ENCODE data around the gene RMI2.
A peak's percentile ranks its signal among the peaks of the same experiment; 100 is the strongest.
"Not testable (repeated sequence)": the region's sequence is repeated elsewhere in the genome, so short reads cannot be mapped to it uniquely, and the experiment has no call there.

Gene RMI2

DNA sequence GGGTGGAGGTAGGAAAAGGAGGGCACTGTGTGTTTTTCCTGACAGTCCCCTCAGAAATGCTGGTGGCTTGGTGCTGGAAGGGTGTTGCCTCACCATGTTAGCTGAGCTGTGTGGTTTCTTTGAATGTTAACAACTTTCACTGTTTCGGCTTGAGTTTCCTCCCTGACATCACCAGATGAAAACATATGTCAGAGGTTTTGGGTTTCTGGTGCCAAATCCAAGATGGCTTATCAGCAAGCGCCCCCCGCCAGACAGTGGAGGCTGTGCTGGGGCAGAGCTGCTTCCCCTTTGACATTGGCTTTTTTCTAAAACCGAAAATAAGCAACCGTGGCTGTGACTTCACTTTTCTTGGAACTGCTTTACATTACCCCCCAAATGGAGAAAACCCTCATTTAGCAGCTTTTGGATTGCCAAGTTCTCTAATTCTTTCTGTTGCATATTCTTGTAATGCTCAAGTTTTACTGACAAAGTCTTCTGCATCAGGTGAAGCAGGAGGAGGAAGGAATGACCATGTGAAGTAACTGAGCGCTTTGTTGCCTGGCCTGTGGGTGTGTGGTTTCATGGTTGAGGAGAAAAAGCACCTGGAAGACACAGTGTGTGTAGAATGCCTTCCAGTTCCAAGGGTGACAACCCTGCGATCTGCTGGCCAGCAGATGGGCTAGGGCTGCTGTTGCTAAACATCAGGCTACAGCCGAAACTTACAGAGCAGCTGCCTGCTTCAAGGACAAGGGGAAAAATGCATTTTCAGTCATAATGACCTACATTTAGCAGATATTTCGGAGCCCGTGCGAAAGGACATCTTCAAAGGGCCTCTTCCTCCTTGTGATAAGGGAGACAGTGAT, 9.7 kb downstream of the RMI2 start:
- DNase-seq (ENCODE audit: low read depth in 2 of 2), result peak; percentile 52 to 55

DNA sequence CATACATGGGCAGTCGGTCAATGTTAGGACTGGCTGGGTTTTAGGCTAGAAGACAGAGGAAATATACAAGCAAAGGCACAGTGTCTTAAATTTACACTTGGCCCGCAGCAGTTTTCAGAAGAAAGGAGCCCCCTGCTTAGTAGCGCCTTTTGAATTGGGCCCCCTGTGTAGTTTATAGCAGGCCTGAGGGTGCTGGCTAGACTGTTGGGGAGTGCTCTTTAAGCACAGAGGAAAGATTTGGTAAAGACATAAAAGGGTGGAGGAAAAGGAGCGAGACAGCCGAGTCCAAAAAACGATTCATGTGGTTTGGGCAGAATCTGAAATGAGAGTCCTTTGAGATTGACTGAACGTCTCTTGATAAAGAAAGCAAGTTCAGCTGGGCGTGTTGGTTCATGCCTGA, 10.6 kb downstream of the RMI2 start:
- DNase-seq (ENCODE audit: low read depth in 2 of 2), result no peak

DNA sequence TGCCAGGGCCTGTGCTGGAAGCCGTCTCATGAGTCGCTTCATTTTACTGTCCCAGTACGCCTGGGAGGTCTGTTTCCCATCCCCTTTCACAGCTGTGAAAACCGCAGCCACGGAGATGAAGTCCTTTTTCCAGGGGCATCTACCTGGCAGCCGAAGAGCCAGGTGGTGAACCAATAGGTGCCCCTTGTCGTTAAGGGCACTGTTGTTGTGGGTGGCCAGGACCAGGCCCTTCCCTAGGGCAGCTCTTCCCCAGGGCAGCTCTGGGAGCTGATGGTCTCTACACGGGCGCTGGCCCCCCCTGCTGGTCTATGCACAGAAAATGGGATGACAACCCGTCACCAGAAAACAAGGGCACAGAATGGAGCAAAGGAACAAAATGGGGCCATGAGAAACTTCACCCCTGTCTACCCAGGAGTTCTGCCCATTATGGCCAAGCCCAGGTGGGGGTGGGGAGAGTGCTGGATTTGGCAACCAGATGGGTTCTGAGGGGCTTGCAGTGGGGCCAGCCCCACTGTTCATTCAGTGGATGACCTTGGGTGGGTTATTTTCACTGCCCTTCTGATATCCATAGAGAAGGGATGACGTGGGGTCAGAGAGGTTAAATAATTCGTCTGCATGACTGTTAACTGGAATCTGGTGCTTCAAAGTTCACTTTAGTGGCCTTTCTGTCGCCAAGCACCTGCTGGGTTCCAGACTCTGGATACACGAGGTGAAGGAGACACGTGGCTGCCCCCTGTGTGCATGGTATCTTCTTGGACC, 11.5 kb downstream of the RMI2 start:
- peak; percentile 34 to 55 for DNase-seq (ENCODE audit: low read depth in 2 of 2)

DNA sequence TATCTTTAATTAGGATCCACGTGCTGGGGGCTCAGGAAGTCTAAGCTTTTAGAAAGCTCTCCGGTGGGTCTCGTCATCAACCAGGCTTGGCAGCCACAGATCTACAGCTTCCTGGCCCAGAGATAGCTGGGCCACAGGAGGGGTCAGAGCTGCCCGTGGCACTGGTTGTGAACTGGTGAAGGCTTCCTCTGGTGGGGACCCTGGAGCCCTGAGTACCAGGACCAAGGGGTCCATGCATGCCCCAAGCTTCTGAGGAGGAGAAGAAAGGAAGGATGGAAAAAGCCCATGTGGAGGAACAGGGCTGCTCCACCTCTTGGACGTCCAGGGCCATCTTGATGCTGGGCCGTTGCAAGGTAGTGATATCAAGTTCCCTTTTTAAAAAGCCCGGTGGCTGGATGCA, 13.3 kb downstream of the RMI2 start:
- DNase-seq (ENCODE audit: low read depth in 2 of 2), result no peak

DNA sequence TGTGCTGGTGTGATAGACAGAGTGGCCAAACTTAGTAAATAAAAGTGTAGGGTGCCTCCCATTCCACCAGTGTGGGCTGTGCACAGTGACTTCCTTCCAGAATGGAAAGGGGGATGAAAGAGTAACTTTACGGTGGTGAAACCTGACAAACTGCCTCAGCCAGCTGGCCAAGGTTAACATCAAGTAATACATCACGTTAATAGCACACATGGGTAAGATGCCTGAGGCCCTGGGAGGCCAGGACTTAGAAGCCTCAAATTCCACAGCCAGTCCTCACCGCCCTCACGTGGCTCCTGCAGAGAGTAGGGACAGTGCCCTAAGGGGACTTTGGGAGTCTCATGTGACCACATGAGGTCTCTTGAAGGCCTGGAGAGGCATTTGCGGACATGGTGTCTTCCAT, 14.1 kb downstream of the RMI2 start:
- DNase-seq (ENCODE audit: low read depth in 2 of 2), result no peak

DNA sequence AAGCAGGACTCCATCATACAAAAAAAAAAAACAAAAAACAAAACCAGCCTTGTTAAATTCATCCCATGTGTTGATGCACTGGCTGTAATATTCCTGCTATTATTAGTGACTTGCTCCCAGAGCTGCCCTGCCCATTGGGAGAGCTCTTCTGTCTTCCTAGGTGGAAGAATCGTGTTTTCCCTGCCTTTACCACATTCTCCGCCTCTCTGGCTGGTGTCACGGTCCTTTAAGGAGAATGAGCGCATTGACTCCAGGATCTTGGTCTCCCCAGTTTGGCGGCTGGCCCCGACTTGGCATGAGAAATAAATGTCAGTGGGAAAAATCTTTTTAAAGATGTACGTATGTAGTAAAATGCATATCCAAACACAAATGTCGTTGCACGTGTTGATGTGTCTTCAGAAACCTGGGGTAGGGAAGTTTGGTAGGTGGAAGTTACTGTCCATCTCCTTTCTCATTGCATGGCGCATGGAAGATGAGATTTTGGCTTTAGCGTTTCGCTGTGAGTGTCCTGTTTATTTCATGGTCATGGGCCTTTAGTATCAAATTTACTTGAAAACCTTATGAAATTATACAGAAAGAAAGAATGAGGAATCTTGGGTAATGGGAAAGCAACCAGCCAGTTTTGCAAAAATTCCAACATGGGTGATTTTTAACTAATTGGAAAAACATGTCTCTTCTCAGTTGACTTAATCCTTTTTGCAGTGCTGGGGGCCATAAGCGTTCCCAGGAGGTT, 15.5 kb downstream of the RMI2 start:
- DNase-seq (ENCODE audit: low read depth in 2 of 2), result no peak

DNA sequence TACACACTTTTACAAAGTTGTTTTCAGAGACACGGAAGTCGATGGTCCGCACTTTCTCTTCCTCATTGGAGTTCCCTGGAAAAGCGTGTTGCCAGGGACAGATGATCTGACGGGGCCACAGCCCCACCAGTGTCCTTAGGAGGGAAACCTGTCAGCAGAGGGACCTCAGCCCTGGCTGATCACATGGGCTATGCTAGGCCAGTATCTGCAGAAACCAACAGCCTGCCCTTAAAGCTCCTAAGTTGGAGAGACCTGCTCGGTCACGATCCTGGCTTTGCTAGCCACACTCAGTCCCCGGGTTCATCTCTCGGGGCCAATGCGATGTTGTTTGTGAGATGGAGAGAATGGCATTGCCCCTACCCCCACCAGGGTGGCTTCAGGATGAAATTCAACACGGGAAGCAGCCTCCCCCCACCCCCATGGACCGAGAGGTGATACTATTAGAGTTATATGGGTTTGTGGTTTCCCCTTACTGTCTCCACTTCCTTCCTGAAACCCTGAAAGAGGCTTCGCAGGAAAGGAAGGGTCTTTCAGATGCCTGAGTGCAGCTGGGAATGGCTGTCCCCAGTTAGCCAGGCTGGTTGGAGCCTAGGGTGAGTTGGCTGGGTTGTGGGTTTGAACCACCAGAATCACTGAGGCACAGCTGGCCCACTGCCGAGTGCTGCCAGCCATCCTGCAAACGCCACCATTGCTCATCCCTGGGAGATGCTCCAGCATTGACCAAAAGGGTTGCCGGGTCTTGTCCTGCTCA, 16.6 kb downstream of the RMI2 start:
- DNase-seq (ENCODE audit: low read depth in 2 of 2), result no peak

DNA sequence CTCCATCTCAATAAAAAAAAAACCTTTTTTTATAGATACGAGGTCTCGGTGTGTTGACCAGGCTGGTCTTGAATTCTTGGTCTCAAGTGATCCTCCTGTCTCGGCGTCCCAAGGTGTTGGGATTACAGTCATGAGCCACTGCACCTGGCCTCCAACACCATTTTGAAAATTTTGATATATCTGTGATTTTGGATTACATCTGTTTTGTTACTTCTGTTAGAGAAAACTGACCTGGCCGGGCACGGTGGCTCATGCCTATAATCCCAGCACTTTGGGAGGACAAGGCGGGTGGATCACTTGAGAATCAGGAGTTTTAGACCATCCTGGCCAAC, 18.6 kb downstream of the RMI2 start:
- no peak for DNase-seq (ENCODE audit: low read depth in 2 of 2)

DNA sequence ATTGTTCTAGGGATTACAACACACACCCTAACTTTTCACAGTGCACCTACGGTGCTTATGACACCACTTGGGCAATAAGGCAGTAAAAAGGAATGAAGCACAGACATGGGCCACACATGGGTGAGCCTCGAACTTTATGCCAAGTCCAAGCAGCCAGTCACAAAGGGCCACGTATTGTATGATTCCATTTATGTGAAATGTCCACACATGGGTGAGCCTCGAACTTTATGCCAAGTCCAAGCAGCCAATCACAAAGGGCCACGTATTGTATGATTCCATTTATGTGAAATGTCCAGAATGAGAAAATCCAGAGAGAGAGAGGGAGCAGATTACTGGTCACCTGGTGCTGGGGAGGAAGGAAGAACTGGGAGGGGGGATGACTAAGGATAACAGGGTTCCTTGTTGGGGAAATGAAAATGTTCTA, 22.2 kb downstream of the RMI2 start:
- DNase-seq (ENCODE audit: low read depth in 2 of 2), result no peak

DNA sequence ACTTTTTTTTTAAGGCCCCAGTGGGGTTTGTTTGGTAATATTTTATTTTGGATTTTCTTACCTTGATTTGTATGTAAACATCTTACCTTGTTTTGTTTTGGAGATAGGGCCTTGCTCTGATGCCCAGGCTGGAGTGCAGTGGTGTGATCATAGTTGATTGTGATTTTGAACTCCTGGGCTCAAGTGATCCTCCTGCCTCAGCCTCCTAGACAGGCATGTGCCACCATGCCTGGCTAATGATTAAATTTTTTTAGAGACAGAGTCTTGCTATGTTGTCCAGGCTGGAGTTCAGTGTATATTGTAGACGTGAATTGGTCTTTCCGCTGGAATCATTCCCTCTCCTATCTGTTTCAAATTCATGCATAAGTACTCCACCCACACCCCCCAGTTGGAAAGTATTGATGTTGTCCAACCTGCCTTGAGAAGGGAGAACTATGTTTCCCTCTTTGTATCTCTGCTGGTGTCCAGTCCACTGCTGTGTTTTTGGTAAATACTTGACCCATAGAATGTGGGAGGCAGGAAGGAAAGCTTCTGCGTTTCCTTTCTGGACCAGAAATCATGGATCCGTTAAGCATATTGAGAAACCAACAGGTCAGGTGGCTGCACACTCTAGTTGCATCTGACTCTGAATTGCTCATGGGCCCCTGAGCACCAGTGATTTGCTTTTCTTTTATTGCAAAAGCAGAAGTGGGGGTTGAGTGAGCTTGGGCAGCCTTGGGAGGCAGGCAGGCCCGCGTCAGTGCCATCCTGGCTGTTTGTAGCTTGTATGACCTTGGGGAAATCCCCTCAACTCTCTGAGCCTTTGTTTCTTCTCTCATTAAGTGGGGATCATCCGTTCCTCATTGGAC, 25.0 kb downstream of the RMI2 start:
- no peak for DNase-seq (ENCODE audit: low read depth in 2 of 2)

DNA sequence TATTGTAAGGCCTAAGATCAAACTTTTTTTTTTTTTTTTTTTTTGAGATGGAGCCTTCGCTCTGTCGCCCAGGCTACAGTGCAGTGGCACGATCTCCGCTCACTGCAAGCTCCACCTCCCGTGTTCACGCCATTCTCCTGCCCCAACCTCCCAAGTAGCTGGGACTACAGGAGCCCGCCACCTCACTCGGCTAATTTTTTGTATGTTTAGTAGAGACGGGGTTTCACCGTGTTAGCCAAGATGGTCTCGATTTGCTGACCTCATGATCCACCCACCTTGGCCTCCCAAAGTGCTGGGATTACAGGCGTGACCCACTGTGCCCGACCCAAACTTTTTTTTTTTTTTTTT, 25.6 kb downstream of the RMI2 start:
- DNase-seq (ENCODE audit: low read depth in 2 of 2), result not testable (repeated sequence)

DNA sequence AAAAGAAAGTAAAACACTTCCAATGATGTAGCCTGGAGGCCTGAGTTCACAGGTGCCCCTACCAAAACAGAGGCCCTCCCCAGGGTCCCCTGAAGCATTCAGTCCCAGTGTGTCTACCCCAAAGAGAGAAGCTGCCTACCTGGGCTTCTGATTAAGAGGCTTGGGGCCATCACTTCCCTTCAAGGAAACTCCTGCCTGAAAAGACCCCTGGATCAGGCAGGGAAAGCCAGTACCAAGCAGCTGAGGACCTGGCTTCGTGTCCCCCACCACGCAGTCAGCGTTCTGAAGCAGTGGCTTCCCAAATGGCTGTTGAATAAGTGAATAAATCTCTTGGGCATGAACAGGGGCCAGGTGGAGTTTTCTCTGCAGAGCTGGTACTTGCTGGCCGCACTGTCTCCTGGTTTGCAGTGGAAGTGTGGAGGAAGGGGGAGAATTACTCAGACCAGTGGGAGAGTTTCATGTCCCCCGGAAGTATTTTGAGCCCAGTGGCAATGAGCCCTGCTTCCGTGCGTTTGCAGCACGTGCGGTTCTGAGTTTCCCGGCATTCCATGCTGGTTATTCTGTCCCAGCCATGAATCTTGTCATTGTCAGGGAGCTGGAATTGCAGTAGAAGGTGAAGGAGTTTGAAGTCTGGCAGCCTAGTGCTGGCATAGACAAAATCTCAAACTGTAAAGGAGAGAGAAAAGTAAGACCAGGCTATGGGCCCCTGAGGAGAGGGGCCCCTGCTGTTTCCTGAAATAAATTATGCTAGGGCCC, 27.0 kb downstream of the RMI2 start:
- DNase-seq (ENCODE audit: low read depth in 2 of 2), result no peak

DNA sequence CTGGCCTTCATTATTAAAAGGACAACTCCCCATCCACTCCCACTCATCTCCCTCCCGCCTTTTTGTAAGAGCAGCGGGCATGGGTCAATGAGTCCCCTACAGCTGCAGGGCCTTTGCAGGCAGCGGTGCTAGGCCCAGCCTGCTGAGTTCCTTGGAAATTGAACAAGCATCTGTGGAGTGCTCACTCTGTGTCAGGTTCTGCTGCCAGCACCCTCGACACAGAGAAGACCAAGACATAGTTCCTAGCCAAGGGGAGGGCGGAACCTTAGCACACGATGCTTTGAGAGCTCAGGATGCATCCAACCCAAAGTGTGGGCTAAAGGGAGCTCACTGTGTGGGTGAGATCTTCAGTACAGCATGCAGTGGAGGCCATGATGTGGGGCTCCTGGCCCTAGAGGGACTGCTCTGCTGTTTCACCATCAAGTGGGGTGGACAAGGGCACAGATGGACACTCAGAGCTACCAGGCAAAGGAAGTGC, 27.6 kb downstream of the RMI2 start:
- no peak for DNase-seq (ENCODE audit: low read depth in 2 of 2)

DNA sequence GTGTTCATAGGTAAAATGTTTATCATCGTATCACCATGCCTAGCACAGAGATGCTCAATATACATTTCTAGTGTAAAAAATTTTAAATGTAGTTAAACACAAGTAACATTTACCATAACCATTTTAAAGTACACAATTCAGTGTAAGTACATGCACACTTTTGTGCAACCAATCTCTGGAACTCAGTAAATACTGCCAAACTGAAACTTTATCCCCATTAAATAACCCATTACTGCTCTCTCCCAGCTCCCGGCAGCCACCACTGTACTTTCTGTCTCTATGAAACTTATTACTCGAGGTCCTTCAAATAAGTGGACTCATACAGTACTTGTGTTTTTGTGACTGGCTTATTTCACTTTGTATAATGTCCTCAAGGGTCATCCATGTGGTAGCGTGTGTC, 29.0 kb downstream of the RMI2 start:
- no peak for DNase-seq (ENCODE audit: low read depth in 2 of 2)

DNA sequence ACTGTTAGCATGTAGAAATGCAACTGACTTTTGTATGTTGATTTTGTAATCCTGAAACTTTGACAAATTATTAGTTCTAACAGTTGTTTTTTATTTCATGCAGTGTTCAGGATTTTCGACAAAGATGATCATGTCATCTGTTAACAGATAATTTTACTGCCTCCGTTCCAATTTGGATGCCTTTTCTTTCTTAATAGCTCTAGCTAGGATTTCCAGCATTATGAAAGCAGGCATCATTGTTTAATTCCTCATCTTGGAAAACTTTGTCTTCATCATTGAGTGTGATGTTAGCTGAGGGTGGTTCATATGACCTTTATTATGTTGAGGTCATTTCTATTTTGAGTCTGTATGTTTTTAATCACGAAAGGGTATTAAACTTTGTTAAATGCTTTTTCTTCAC, 31.9 kb downstream of the RMI2 start:
- DNase-seq (ENCODE audit: low read depth in 2 of 2), result no peak

DNA sequence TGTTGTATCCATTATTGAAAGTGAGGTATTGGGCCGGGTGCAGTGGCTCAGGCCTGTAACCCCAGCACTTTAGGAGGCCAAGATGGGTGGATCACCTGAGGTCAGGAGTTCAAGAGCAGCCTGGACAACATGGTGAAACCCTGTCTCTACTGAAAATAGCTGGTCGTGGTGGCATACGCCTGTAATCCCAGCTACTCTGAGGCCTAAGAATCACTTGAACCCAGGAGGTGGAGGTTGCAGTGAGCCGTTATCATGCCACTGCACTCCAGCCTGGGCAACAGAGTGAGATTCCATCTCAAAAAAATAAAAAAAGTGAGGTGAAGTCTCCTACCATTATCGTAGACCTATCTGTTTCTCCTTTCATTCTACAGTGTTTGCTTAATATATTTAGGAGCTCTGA, 33.7 kb downstream of the RMI2 start:
- DNase-seq (ENCODE audit: low read depth in 2 of 2), result not testable (repeated sequence)

DNA sequence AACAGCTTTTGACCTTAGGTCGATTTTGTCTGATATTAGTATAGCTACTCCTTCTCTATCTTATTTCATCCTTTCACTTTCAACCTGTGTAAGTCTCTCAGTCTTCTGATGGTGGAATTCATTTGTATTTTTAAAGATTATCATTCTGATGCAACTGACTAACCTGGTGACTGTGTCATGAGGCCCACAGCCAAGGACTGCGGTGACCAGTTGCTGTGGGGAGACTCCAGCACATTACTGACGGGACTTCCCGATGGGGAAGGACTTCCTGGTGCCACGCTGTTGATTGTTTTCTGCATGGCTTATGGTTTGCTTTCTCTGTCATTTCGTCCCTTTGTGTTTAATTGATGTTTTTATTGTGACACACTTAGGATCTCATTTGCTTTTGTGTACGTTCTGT, 34.2 kb downstream of the RMI2 start:
- no peak for DNase-seq (ENCODE audit: low read depth in 2 of 2)

DNA sequence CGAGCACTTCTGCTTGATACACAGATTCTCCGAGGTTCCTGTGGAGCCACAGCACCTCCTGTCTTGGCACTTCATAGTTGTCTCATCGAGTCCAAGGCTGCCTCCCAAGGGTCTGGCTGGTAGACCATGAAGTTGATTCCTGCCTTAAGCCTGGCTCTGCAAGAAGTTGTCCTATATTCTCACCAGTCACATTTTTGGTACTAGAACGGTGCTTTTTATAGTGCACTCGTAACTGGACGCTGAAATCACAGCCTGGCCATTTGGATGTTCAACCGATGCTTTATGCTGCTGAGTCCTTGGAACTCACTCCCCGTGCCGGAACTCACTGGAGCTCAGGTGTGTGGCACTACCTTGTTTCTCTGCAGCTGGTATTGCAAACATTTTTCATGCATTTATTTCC, 35.6 kb downstream of the RMI2 start:
- no peak for DNase-seq (ENCODE audit: low read depth in 2 of 2)

DNA sequence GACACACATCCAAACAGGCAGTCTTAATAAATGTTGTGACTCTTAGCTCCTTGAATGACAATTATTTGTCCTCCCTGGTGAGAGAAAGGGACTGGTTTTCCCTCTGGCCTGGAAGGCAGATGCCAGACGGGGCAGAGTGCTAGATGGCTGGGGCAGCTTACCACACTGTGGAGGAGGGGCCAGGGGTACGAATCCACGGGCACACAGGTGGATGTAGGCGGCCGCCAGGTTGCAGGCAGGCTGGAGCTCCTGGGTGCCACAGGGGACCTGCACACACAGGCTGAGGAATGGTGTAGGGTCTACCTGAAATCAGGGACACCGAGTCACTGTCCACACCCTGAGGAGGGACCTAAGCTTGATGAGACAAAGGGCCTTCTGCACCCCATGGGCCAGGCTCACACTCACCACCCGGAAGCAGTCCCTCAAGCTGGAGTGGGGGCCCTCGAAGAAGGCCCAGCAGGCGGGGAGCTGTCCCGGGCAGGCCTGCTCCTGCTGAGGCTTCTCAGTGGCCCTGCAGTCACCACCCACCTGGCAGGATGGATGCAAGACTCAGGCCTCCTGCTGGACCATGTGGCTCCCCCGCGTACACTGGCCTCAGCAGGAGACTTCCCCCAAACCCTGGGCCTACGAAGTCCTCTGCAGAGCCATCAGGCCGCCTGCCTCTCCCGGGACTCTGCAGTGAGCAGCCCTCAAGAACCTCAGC, 38.4 kb downstream of the RMI2 start:
- no peak for DNase-seq (ENCODE audit: low read depth in 2 of 2)
